GM12878 (cell line): ENCODE measurements around the gene KIF14. TPM values are rescaled to one million over a fixed set of nuclear protein-coding genes. Genes with fewer than 3 reads are reported as not detected.

Experiments used
- ATAC-seq: fragments of 200-7000 bp; cut with Tn5 transposase; 3 replicates; pipeline ENCODE4 v1.9.1; 2020; ENCODE audit warnings: mild to moderate bottlenecking, moderate library complexity
- BruUV-seq: library from RNA; stranded (reverse); fragments of 400-500 nt; replicated peaks from 2 replicates; lab custom pipeline; 2021; lab: Mats Ljungman, UMichigan
- CTCF ChIA-PET: fragments of 300-600 bp; sonication (Branson Sonifier 250); formaldehyde crosslinking; extraction: SDS; loops from one replicate; lab custom pipeline; 2021; ENCODE audit warnings: inconsistent platforms; lab: Yijun Ruan, JAX
- POLR2A ChIA-PET: fragments of 350-600 bp; formaldehyde crosslinking; extraction: SDS; loops from one replicate; lab custom pipeline; 2021; ENCODE audit warnings: inconsistent platforms; lab: Charles Lee
- RAD21 ChIA-PET: fragments of 300-600 bp; sonication (Branson Sonifier 250); formaldehyde crosslinking; loops from one replicate; lab custom pipeline; 2023; ENCODE audit warnings: antibody characterized with exemption; ENCODE audit not compliant: unreplicated experiment; lab: Charles Lee
- SMC1A ChIA-PET: fragments of 300-600 bp; sonication (Branson Sonifier 250); formaldehyde crosslinking; loops from one replicate; lab custom pipeline; 2023; ENCODE audit not compliant: unreplicated experiment, uncharacterized antibody; lab: Charles Lee
- DNase-seq: peaks from one replicate; pipeline ENCODE4 v3.0.0-alpha.2; 2011; ENCODE audit warnings: low read depth, low spot score
- FAIRE-seq: peaks from 3 replicates; lab custom pipeline; 2011; peaks lifted over from hg19 to GRCh38; lab: Jason Lieb, UNC
- H2AFZ ChIP-seq: 2 replicates; pipeline ENCODE4 v1.6.0; 2011; ENCODE audit warnings: low read depth, low read length, control low read depth; ENCODE audit not compliant: control insufficient read depth
- H3K27ac ChIP-seq: 2 replicates; pipeline ENCODE4 v1.5.1; 2011; ENCODE audit warnings: control low read depth; ENCODE audit not compliant: control insufficient read depth, insufficient read depth
- H3K27me3 ChIP-seq, 2 experiments: replicated peaks in 1 of 2; 2 replicates each; pipeline versions ENCODE4 v1.6.0 to v1.6.1; 2011; ENCODE audit warnings: low read length in 1 of 2; ENCODE audit not compliant: control insufficient read depth in 2 of 2, insufficient read depth in 2 of 2
- H3K36me3 ChIP-seq, 2 experiments: 2 replicates each; pipeline ENCODE4 v1.5.1; 2011; ENCODE audit warnings: low read length in 1 of 2; ENCODE audit not compliant: control insufficient read depth in 2 of 2, insufficient read depth in 2 of 2
- H3K4me1 ChIP-seq: 2 replicates; pipeline ENCODE4 v1.6.1; 2011; ENCODE audit warnings: mild to moderate bottlenecking, low read length, moderate library complexity, mixed read lengths; ENCODE audit not compliant: control insufficient read depth, insufficient read depth
- H3K4me2 ChIP-seq: 2 replicates; pipeline ENCODE4 v1.6.0; 2011; ENCODE audit warnings: control low read depth; ENCODE audit not compliant: control insufficient read depth, insufficient read depth
- H3K4me3 ChIP-seq: fragments of 200-600 bp; sonication (generic); 2 replicates; pipeline ENCODE4 v1.5.1; 2016
- H3K79me2 ChIP-seq: 2 replicates; pipeline ENCODE4 v1.6.0; 2011; ENCODE audit warnings: low read length; ENCODE audit not compliant: control insufficient read depth, insufficient read depth
- H3K9ac ChIP-seq: 2 replicates; pipeline ENCODE4 v1.8.0; 2011; ENCODE audit warnings: low read length, control low read depth, mixed read lengths; ENCODE audit not compliant: control insufficient read depth, insufficient read depth
- H3K9me3 ChIP-seq: replicated peaks from 3 replicates; pipeline ENCODE4 v1.5.1; 2011; ENCODE audit warnings: mild to moderate bottlenecking, low read length; ENCODE audit not compliant: control insufficient read depth, insufficient read depth
- H4K20me1 ChIP-seq: 2 replicates; pipeline ENCODE4 v1.6.0; 2011; ENCODE audit not compliant: control insufficient read depth, insufficient read depth
- BCLAF1 ChIP-seq: fragments of 450-650 bp; IDR thresholded peaks from 2 replicates; pipeline ENCODE4 v1.6.1; 2017; ENCODE audit warnings: antibody characterized with exemption, mild to moderate bottlenecking, moderate library complexity
- CEBPB ChIP-seq, 2 experiments: fragments of 150-350 bp in 1 of 2; IDR thresholded peaks; 2 replicates each; pipeline ENCODE4 v1.6.1; 2012 to 2014; ENCODE audit warnings: low read depth in 2 of 2, low read length in 2 of 2, borderline replicate concordance in 1 of 2, inconsistent platforms in 1 of 2
- HCFC1 ChIP-seq: fragments of 150-350 bp; IDR thresholded peaks from 2 replicates; pipeline ENCODE4 v1.6.1; 2014; ENCODE audit warnings: low read length
- IKZF2 ChIP-seq, 2 experiments: fragments of 450-650 bp; IDR thresholded peaks; 2 replicates each; pipeline ENCODE4 v1.6.1; 2017; ENCODE audit warnings: mild to moderate bottlenecking in 2 of 2, moderate library complexity in 2 of 2
- LARP7 ChIP-seq: fragments of 450-650 bp; IDR thresholded peaks from 2 replicates; pipeline ENCODE4 v1.6.1; 2017; ENCODE audit warnings: mild to moderate bottlenecking
- SREBF1 ChIP-seq: IDR thresholded peaks from 2 replicates; pipeline ENCODE4 v1.6.1; 2012; ENCODE audit warnings: mild to moderate bottlenecking, low read length
- YBX1 ChIP-seq: fragments of 450-650 bp; IDR thresholded peaks from 2 replicates; pipeline ENCODE4 v1.6.1; 2016; ENCODE audit warnings: antibody characterized with exemption
- ZBTB33 ChIP-seq: fragments of 450-650 bp; IDR thresholded peaks from 2 replicates; pipeline ENCODE4 v1.6.1; 2017; ENCODE audit warnings: mild to moderate bottlenecking
- ZNF207 ChIP-seq: fragments of 450-650 bp; IDR thresholded peaks from 2 replicates; pipeline ENCODE4 v1.6.1; 2014; ENCODE audit warnings: antibody characterized with exemption, mild to moderate bottlenecking, borderline replicate concordance
- ZNF217 ChIP-seq: fragments of 450-650 bp; IDR thresholded peaks from 2 replicates; pipeline ENCODE4 v1.6.1; 2017; ENCODE audit warnings: antibody characterized with exemption, mild to moderate bottlenecking
- WGBS: methylation state at CpG from one replicate; pipeline ENCODE4 v1.1.6; 2016; ENCODE audit warnings: low lambda C conversion rate; ENCODE audit not compliant: insufficient replicate concordance, insufficient coverage; ENCODE audit errors: missing lambda C conversion rate; 5-methylcytosine and 5-hydroxymethylcytosine counted together
- in situ Hi-C: fragments of 300-500 bp; cut with MboI; formaldehyde crosslinking; loops from 9 replicates; pipeline ENCODE4 v1.14.3; 2018; ENCODE audit warnings: mixed read lengths
- intact Hi-C: fragments of 100-400 bp; cut with micrococcal nuclease; formaldehyde crosslinking; loops from one replicate; pipeline ENCODE4 v1.14.2; 2022; ENCODE audit not compliant: unreplicated experiment
- polyA plus RNA-seq, 11 experiments: library from polyadenylated mRNA; depleted of rRNA in 4 of 11; unstranded in 6 of 11; stranded (reverse) in 5 of 11; fragments of >200 nt; fragmentation: Nextera tagmentation in 4 of 11; fragmentation: Illumina TruSeq in 1 of 11; extraction: Ambion mirVana in 4 of 11; extraction: Trizol in 1 of 11; gene quantifications; 1 replicate in 1 of 11; 2 replicates in 10 of 11; pipeline versions ENCODE4 v1.2.1 to v1.2.3, GENCODE V29; 2011 to 2016; ENCODE audit warnings: inconsistent platforms in 2 of 11, missing spikeins in 2 of 11, low read depth in 1 of 11
- total RNA-seq, 4 experiments: library from RNA; depleted of rRNA in 3 of 4; stranded (reverse); fragments of >200 nt in 3 of 4; fragmentation: Illumina TruSeq in 1 of 4; extraction: Trizol in 1 of 4; gene quantifications; 2 replicates each; pipeline versions ENCODE4 v1.2.1 to v1.2.3, GENCODE V29; 2013 to 2021
- TF ChIP-seq, protein P1 (sequence below): IDR thresholded peaks from 2 replicates; pipeline ENCODE4 v1.6.1; 2012; ENCODE audit warnings: low read length, inconsistent platforms

The KIF14 gene
- total and polyA plus RNA-seq, 10 of the 15 experiments (the other 5 are each of a cell fraction or from before 2014, with no cell fraction given) = 6.8 to 25.5 (median 14.4) TPM

GRCh38 chr1:200540281-200540680 lies 80.3 kb downstream of the KIF14 start:
- WGBS = 88% methylated on average over 1 of the region's 1 CpG
- POLR2A ChIA-PET = interaction anchor here (0.7 kb wide), 1 partner anchor 180 kb away, joined by 3 read pairs; no protein-coding TSS in a partner anchor
- H4K20me1 ChIP-seq = no peaks in the 10 kb centered on the region

More at GRCh38 chr1:200540281-200540680, 80.3 kb downstream of the KIF14 start:
- ChIA-PET CTCF (no interaction called here), SMC1A (no interaction called here), RAD21 (no interaction called here)
- Histone ChIP-seq H3K9ac (no peak overlapping the region), H3K79me2 (no peaks in the 10 kb centered on the region), H3K4me1 (no peaks in the 10 kb centered on the region; the same call in 1 of the 2 replicates), H3K27me3 (no peaks in the 10 kb centered on the region), H3K4me2 (no peak overlapping the region), H2AFZ (no peak overlapping the region), H3K9me3 (no peaks in the 10 kb centered on the region), H3K36me3 (no peaks in the 10 kb centered on the region), H3K27ac (no peak overlapping the region), H3K4me3 (no peak overlapping the region)
- intact Hi-C loops = no loop called here
- TF ChIP-seq LARP7 (no peak), ZNF217 (no peak), IKZF2 (IDR thresholded peaks at IDR 0.05) (no peak), YBX1 (no peak), CEBPB (IDR thresholded peaks at IDR 0.05; ENCODE audit: borderline replicate concordance in 1 of 2, low read depth in 2 of 2, low read length in 2 of 2) (no peak), SREBF1 (no peak), BCLAF1 (no peak), HCFC1 (no peak), ZNF207 (no peak), ZBTB33 (no peak)
- TF ChIP-seq, protein P1, sequence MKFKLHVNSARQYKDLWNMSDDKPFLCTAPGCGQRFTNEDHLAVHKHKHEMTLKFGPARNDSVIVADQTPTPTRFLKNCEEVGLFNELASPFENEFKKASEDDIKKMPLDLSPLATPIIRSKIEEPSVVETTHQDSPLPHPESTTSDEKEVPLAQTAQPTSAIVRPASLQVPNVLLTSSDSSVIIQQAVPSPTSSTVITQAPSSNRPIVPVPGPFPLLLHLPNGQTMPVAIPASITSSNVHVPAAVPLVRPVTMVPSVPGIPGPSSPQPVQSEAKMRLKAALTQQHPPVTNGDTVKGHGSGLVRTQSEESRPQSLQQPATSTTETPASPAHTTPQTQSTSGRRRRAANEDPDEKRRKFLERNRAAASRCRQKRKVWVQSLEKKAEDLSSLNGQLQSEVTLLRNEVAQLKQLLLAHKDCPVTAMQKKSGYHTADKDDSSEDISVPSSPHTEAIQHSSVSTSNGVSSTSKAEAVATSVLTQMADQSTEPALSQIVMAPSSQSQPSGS = no peak
- no peak for DNase-seq
- no TSS peak for BruUV-seq
- FAIRE-seq = no peak
- in situ Hi-C loops = no loop called here
- ATAC-seq = no peak
